Mesendoderm (in vitro differentiated cells): ENCODE results near the gene PSMB2.

Source experiments
- DNase-seq: peaks from one replicate; pipeline ENCODE4 v3.0.0; 2013
- H2AK5ac ChIP-seq: 2 replicates; pipeline ENCODE4 v1.6.1; 2013; ENCODE audit warnings: low read length, inconsistent platforms
- H2BK120ac ChIP-seq: 2 replicates; pipeline ENCODE4 v1.6.1; 2013; ENCODE audit warnings: low read depth, mild to moderate bottlenecking, low read length, moderate library complexity, mixed read lengths
- H2BK15ac ChIP-seq: replicated peaks from 2 replicates; pipeline ENCODE4 v1.6.1; 2013; ENCODE audit warnings: low read depth, mild to moderate bottlenecking, moderate library complexity
- H2BK5ac ChIP-seq: 2 replicates; pipeline ENCODE4 v1.6.1; 2013; ENCODE audit warnings: low read length, inconsistent platforms
- H3K18ac ChIP-seq: 2 replicates; pipeline ENCODE4 v1.6.1; 2013; ENCODE audit warnings: mild to moderate bottlenecking, low read length, mixed read lengths
- H3K23ac ChIP-seq: one replicate; pipeline ENCODE4 v1.6.1; 2013; ENCODE audit warnings: low read length
- H3K27ac ChIP-seq: 2 replicates; pipeline ENCODE4 v1.5.1; 2013; ENCODE audit warnings: low read depth, mild to moderate bottlenecking, inconsistent platforms, low read length, moderate library complexity
- H3K27me3 ChIP-seq: 2 replicates; pipeline ENCODE4 v1.6.1; 2013; ENCODE audit warnings: low read length, control low read depth, mild to moderate bottlenecking, inconsistent platforms; ENCODE audit not compliant: insufficient read depth, poor library complexity
- H3K36me3 ChIP-seq: 2 replicates; pipeline ENCODE4 v1.6.1; 2013; ENCODE audit warnings: low read length, inconsistent platforms; ENCODE audit not compliant: control insufficient read depth, insufficient read depth
- H3K4ac ChIP-seq: one replicate; pipeline ENCODE4 v1.6.1; 2013; ENCODE audit warnings: low read depth, mild to moderate bottlenecking, low read length, moderate library complexity
- H3K4me1 ChIP-seq: 2 replicates; pipeline ENCODE4 v1.6.1; 2013; ENCODE audit warnings: low read depth, low read length, inconsistent platforms; ENCODE audit not compliant: control insufficient read depth
- H3K4me2 ChIP-seq: 2 replicates; pipeline ENCODE4 v1.6.1; 2013; ENCODE audit warnings: low read length
- H3K4me3 ChIP-seq: 2 replicates; pipeline ENCODE4 v1.5.1; 2013; ENCODE audit warnings: mild to moderate bottlenecking, low read length
- H3K56ac ChIP-seq: one replicate; pipeline ENCODE4 v1.6.1; 2013; ENCODE audit warnings: low read length
- H3K79me1 ChIP-seq: 2 replicates; pipeline ENCODE4 v1.6.1; 2013; ENCODE audit warnings: low read length, inconsistent platforms
- H3K79me2 ChIP-seq: 2 replicates; pipeline ENCODE4 v1.6.1; 2013; ENCODE audit warnings: mild to moderate bottlenecking, low read length; ENCODE audit not compliant: control insufficient read depth, insufficient read depth
- H3K9ac ChIP-seq: 2 replicates; pipeline ENCODE4 v1.6.1; 2013; ENCODE audit warnings: low read length, inconsistent platforms
- H4K5ac ChIP-seq: one replicate; pipeline ENCODE4 v1.6.1; 2013; ENCODE audit warnings: low read length
- H4K8ac ChIP-seq: one replicate; pipeline ENCODE4 v1.6.1; 2013; ENCODE audit warnings: low read depth, mild to moderate bottlenecking, control low read depth, low read length, moderate library complexity
- WGBS: extraction: QIAGEN DNeasy Blood & Tissue Kit; methylation state at CpG from one replicate; pipeline ENCODE4 v1.1.7; 2013; ENCODE audit warnings: low lambda C conversion rate, missing lambda C conversion rate; ENCODE audit not compliant: insufficient coverage; ENCODE audit errors: extremely low coverage; 5-methylcytosine and 5-hydroxymethylcytosine counted together

Gene PSMB2

GRCh38 chr1:35557611-35558373 lies 83.5 kb downstream of the PSMB2 start, which contains the start of gene NCDN:
Gene NCDN (plus strand): TSS chr1:35557799. CDS start chr1:35558191, 392 bp downstream.
- Histone ChIP-seq H3K23ac (no peak within 1 kb of the TSS), H3K27me3 (no peaks in the 10 kb centered on the region), H2BK120ac (no peak within 1 kb of the TSS), H3K9ac (peak within 1 kb of the TSS; percentile 83), H3K36me3 (peaks cover 3% of the 10 kb centered on the region), H3K56ac (peak within 1 kb of the TSS; percentile 96), H4K8ac (no peak within 1 kb of the TSS), H2BK5ac (peak within 1 kb of the TSS; percentile 75), H3K4me1 (peaks cover 12% of the 10 kb centered on the region), H3K79me1 (peaks cover 19% of the 10 kb centered on the region), H3K79me2 (peaks cover 15% of the 10 kb centered on the region), H4K5ac (peak within 1 kb of the TSS; percentile 66), H3K4me3 (peak within 1 kb of the TSS; percentile 76), H3K27ac (peak within 1 kb of the TSS; percentile 100), H2AK5ac (no peak within 1 kb of the TSS), H2BK15ac (no peak within 1 kb of the TSS), H3K4ac (no peak within 1 kb of the TSS), H3K18ac (peak within 1 kb of the TSS; percentile 94), H3K4me2 (peak within 1 kb of the TSS; percentile 97)
- WGBS: no CpG with 5 or more reads among the region's 58 CpGs
- peak; percentile 99 for DNase-seq

DNA sequence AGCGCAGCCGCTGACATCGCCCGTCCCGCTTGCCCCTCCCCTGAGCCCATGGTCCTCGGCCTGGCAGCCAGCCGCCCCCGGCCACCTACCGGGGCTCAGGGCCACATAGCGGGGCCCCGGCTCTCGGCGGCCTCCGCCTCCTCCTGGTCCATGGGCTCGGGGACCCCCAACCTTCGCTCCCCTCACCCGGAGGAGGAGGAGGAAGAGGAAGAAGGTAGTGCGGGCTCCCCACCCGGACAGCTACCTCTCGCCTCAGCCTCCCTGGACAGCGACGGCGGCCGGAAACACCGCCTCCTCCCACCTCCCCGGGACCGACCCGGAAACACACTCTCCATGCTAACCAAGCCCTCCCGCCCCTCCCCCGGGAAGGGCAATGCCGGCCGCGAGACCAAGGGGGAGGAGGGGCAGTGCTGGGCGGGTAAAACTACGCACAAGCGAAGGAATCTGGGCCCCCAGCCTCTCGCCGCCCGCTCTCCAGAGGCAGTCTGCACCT lies 84.2 kb downstream of the PSMB2 start, which contains the start of gene KIAA0319L:
Gene KIAA0319L (minus strand): TSS at position 286 of the 493 bp plus-strand sequence. CDS start 2,912 bp downstream, outside the sequence.
- no peak within 1 kb of the TSS for H2BK15ac ChIP-seq
- no peak within 1 kb of the TSS for H2BK120ac ChIP-seq
- peak within 1 kb of the TSS; percentile 96 for H3K56ac ChIP-seq
- H2BK5ac ChIP-seq: peak within 1 kb of the TSS; percentile 75
- no peak for DNase-seq
- peak within 1 kb of the TSS; percentile 76 for H3K4me3 ChIP-seq
- H3K9ac ChIP-seq: peak within 1 kb of the TSS; percentile 83
- H3K4me2 ChIP-seq: peak within 1 kb of the TSS; percentile 97
- H3K79me2 ChIP-seq: peaks cover 15% of the 10 kb centered on the region
- no peak within 1 kb of the TSS for H4K8ac ChIP-seq
- peaks cover 3% of the 10 kb centered on the region for H3K36me3 ChIP-seq
- H3K27ac ChIP-seq: peak within 1 kb of the TSS; percentile 100
- no CpG with 5 or more reads among the region's 39 CpGs for WGBS
- H3K79me1 ChIP-seq: peaks cover 19% of the 10 kb centered on the region
- peak within 1 kb of the TSS; percentile 66 for H4K5ac ChIP-seq
- H3K18ac ChIP-seq: peak within 1 kb of the TSS; percentile 94
- no peak within 1 kb of the TSS for H3K4ac ChIP-seq
- no peak within 1 kb of the TSS for H3K23ac ChIP-seq
- peaks cover 12% of the 10 kb centered on the region for H3K4me1 ChIP-seq
- no peak within 1 kb of the TSS for H2AK5ac ChIP-seq
- no peaks in the 10 kb centered on the region for H3K27me3 ChIP-seq

DNA sequence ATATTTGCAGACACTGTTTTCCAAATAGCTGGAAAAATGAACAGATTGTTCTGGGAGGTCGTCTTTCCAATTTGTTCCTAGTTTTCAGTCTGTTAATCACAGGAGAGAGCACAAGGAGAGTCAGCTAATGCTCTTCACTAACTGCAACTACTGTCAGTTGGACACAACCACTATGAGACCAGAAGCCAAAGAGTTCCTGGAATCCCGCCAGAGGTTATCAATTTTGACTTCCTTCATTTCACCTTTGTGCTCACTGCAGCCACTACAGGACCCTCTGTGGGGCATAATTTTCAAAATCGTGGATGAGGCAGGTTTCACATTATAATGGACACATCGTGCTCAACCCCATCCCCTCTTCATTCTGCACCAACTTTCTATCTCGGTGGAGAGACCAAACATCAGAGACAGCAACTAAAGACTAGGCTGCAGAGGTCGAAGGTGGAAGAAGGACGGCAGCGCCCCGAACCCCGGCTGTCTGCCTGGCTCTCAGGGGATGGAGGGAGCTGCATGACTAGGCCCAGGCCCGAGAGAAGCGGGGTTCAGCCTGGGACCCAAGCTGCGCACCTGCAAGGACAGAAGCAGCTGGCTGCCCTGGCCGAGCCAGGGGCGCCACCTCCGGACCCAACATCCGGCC lies 84.7 kb downstream of the PSMB2 start:
- peaks cover 19% of the 10 kb centered on the region for H3K79me1 ChIP-seq
- H3K79me2 ChIP-seq: peaks cover 15% of the 10 kb centered on the region
- no peak overlapping the region for H4K8ac ChIP-seq
- no peak overlapping the region for H2AK5ac ChIP-seq
- H3K9ac ChIP-seq: peak overlapping the region; percentile 82
- peak overlapping the region; percentile 97 for H3K4me2 ChIP-seq
- no peak overlapping the region for H2BK15ac ChIP-seq
- H2BK5ac ChIP-seq: no peak overlapping the region
- peak overlapping the region; percentile 96 for H3K56ac ChIP-seq
- H3K18ac ChIP-seq: peak overlapping the region; percentile 57
- no CpG with 5 or more reads among the region's 17 CpGs for WGBS
- H3K27me3 ChIP-seq: no peaks in the 10 kb centered on the region
- no peak for DNase-seq
- H2BK120ac ChIP-seq: no peak overlapping the region
- no peak overlapping the region for H3K23ac ChIP-seq
- H4K5ac ChIP-seq: no peak overlapping the region
- H3K27ac ChIP-seq: peak overlapping the region; percentile 100
- peak overlapping the region; percentile 76 for H3K4me3 ChIP-seq
- peaks cover 12% of the 10 kb centered on the region for H3K4me1 ChIP-seq
- H3K36me3 ChIP-seq: peaks cover 3% of the 10 kb centered on the region
- no peak overlapping the region for H3K4ac ChIP-seq

DNA sequence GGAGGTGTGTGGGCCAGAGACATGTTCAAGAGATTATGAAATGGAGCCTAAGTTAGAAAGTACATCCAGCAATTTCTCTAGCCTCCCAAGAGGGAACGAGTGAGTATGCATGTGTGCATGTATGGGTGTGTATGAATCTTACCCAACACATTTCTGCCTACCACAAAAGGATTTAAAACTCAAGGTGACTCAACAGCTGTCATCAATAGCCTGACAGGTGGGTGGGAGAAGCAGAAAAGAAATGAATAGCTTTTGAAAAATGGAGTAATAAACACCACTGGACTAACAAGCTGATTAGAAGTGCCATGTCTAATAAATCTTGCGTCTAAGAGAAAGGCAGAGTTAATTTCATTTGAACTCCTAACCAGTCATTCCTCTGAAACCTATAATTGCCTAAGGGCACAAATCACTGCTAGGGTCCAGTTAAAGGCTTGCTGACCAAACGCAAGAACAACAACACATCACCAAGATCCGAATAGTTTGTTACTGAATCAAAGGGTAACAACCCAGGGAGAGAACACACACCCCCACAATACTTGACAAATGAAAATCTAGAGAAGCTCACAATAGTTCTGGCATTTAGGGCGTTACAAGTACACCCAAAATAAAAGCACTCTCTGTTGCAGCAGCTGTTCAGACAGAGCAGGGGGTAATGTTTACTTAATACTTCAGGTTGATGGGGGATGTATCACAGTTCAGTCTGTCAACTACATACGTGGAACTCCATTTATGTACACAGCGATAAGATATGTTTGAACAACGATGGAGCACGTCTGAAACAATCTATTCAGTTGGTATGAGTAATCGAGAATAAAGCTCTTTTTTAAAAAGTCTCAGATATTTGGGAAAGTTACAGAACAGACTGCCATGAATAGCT lies 85.5 kb downstream of the PSMB2 start:
- H3K4me2 ChIP-seq: peak overlapping the region; percentile 97
- no peaks in the 10 kb centered on the region for H3K27me3 ChIP-seq
- H2AK5ac ChIP-seq: no peak overlapping the region
- H3K27ac ChIP-seq: no peak overlapping the region
- H3K79me1 ChIP-seq: peaks cover 15% of the 10 kb centered on the region
- no peak for DNase-seq
- H3K4ac ChIP-seq: no peak overlapping the region
- H2BK5ac ChIP-seq: no peak overlapping the region
- H3K9ac ChIP-seq: peak overlapping the region; percentile 82
- no peak overlapping the region for H2BK120ac ChIP-seq
- no peak overlapping the region for H4K5ac ChIP-seq
- H3K23ac ChIP-seq: no peak overlapping the region
- H4K8ac ChIP-seq: no peak overlapping the region
- H3K36me3 ChIP-seq: no peaks in the 10 kb centered on the region
- H2BK15ac ChIP-seq: no peak overlapping the region
- H3K79me2 ChIP-seq: peaks cover 15% of the 10 kb centered on the region
- peak overlapping the region; percentile 43 for H3K18ac ChIP-seq
- peak overlapping the region; percentile 43 for H3K56ac ChIP-seq
- peaks cover 12% of the 10 kb centered on the region for H3K4me1 ChIP-seq
- no CpG with 5 or more reads among the region's 10 CpGs for WGBS
- H3K4me3 ChIP-seq: no peak overlapping the region

DNA sequence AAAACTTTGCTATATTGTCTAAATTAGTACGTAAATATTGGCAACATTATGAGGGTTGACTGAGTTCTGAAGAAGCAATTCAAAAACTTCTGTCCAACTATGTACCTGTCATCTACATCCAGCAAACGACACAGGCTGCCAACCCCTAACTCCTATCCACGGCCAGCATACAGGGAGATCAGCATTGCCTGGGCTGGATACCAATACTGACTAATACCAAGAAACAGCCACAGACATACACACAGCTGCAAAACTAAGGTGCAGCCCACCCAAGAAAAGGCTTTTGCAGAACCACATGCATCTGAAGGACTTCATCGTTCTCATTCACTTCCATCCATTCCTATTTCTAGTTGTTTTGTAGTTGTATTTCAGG lies 86.1 kb downstream of the PSMB2 start:
- Histone ChIP-seq H3K4ac (no peak overlapping the region), H3K27ac (peak overlapping the region; percentile 27), H3K9ac (peak overlapping the region; percentile 9), H3K56ac (peak overlapping the region; percentile 63), H2AK5ac (no peak overlapping the region), H3K18ac (peak overlapping the region; percentile 43), H2BK5ac (peak overlapping the region; percentile 7), H3K4me2 (no peak overlapping the region), H4K5ac (no peak overlapping the region), H3K23ac (no peak overlapping the region), H3K79me2 (peaks cover 15% of the 10 kb centered on the region), H3K27me3 (no peaks in the 10 kb centered on the region), H3K79me1 (peaks cover 15% of the 10 kb centered on the region), H3K4me1 (peaks cover 12% of the 10 kb centered on the region), H2BK120ac (no peak overlapping the region), H3K4me3 (no peak overlapping the region), H3K36me3 (no peaks in the 10 kb centered on the region), H2BK15ac (no peak overlapping the region), H4K8ac (no peak overlapping the region)
- WGBS: no CpG with 5 or more reads among the region's 4 CpGs
- no peak for DNase-seq
